Gastroesophageal sphincter (tissue), 3 donors: ENCODE data around the gene FANCC.

Experiments
- POLR2A ChIP-seq, 2 donors: fragments of 450-650 bp; IDR thresholded peaks; one replicate each; pipeline ENCODE4 v1.6.1; 2017; ENCODE audit warnings: antibody characterized with exemption in 2 of 2, mild to moderate bottlenecking in 2 of 2, moderate library complexity in 1 of 2
- POLR2AphosphoS5 ChIP-seq: sonication (generic); formaldehyde crosslinking; IDR thresholded peaks from one replicate; pipeline ENCODE4 v1.6.1; 2017; ENCODE audit warnings: antibody characterized with exemption
- TF ChIP-seq, protein P1 (sequence below), 4 experiments: fragments of 200-600 bp in 2 of 4; fragments of 450-650 bp in 2 of 4; sonication (generic) in 1 of 4; IDR thresholded peaks; one replicate each; pipeline ENCODE4 v1.5.1; 2017 to 2019; ENCODE audit warnings: antibody characterized with exemption in 4 of 4, mild to moderate bottlenecking in 2 of 4, moderate library complexity in 2 of 4

DNA sequence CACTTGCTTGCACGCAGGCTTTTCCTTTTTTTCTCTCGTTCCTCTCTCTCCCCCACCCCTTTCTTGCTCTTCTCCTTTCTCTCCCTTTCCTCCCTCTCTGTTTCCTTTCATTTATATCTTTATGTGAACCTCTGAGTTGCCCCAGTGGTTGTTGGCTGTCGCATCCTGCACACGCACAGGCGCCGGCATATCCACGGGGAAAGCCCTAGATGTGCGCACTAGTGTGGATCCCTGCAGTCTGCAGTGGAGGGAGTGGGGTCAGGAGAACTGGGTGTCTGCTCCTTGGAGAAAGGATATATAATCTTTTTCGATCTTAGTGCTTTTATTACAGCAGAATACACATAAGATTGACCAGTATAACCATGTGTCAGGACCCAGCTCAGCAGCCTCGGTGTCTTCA, 223.5 kb downstream of the FANCC start:
- TF ChIP-seq, protein P1, sequence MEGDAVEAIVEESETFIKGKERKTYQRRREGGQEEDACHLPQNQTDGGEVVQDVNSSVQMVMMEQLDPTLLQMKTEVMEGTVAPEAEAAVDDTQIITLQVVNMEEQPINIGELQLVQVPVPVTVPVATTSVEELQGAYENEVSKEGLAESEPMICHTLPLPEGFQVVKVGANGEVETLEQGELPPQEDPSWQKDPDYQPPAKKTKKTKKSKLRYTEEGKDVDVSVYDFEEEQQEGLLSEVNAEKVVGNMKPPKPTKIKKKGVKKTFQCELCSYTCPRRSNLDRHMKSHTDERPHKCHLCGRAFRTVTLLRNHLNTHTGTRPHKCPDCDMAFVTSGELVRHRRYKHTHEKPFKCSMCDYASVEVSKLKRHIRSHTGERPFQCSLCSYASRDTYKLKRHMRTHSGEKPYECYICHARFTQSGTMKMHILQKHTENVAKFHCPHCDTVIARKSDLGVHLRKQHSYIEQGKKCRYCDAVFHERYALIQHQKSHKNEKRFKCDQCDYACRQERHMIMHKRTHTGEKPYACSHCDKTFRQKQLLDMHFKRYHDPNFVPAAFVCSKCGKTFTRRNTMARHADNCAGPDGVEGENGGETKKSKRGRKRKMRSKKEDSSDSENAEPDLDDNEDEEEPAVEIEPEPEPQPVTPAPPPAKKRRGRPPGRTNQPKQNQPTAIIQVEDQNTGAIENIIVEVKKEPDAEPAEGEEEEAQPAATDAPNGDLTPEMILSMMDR (IDR thresholded peaks at IDR 0.05) = no peak
- TF ChIP-seq POLR2A (IDR thresholded peaks at IDR 0.05) (no peak), POLR2AphosphoS5 (no peak)
